ENCODE results near the gene ARL5A. TPM values are rescaled to one million over a fixed set of nuclear protein-coding genes. Genes with fewer than 3 reads are reported as not detected.

ARL5A gene
- polyA plus RNA-seq, 2 of the 4 experiments (the other 2 are of a cell fraction), result 28.4 to 29.5 TPM

- ChIA-PET CTCF (interaction anchor here (1.0 to 1.4 kb wide), 2 partner anchors 17 to 392 kb away, joined by 3 read pairs; no protein-coding TSS in a partner anchor), POLR2A (interaction anchor here (1.0 to 1.9 kb wide), 5 partner anchors 9 to 174 kb away, joined by 3 to 14 read pairs (median 4); no protein-coding TSS in a partner anchor)
- ATAC-seq (no peak), DNase-seq (ENCODE audit: low read depth in 1 of 2, low spot score in 1 of 2) (no peak), FAIRE-seq (no peak)
- TF ChIP-seq CBX2 (IDR thresholded peaks at IDR 0.05; ENCODE audit: borderline replicate concordance, low read depth) (no peak), TP53 (CRISPR knock-in tag; IDR thresholded peaks at IDR 0.05) (0 out of 2 replicates have a peak, but pooled peaks have one; percentile 54), ELK1 (IDR thresholded peaks at IDR 0.05; ENCODE audit: low read depth, low read length) (no peak), MAFK (IDR thresholded peaks at IDR 0.05; ENCODE audit: partially characterized antibody) (peak; percentile 89)
- Histone ChIP-seq H3K9me3 (no peaks in the 10 kb centered on the region), H3K4me3 (peak overlapping the region; percentile 68), H3K4me1 (peaks cover 26% of the 10 kb centered on the region; the same call in 2 of the 3 replicates), H3K27ac (peak overlapping the region; percentile 88 to 98), H3K4me2 (peak overlapping the region; percentile 72)
- 69% methylated on average over 5 of the region's 5 CpGs for WGBS (ENCODE audit: missing lambda C conversion rate)
Measured at GRCh38 chr2:151828890-151829324, 686 bp upstream of the ARL5A start.

- ATAC-seq, result peak; percentile 48 to 53; a peak in 5 of 6 replicates
- under 1% methylated on average over 33 of the region's 38 CpGs for WGBS (ENCODE audit: missing lambda C conversion rate)
- Histone ChIP-seq H3K4me3 (peak overlapping the region; percentile 68), H3K4me1 (peaks cover 26% of the 10 kb centered on the region; the same call in 2 of the 3 replicates), H3K4me2 (peak overlapping the region; percentile 74), H3K9me3 (no peaks in the 10 kb centered on the region), H3K27ac (peak overlapping the region; percentile 88 to 98)
- POLR2A ChIA-PET, result interaction anchor here (0.5 to 1.9 kb wide), 20 partner anchors 9 to 899 kb away, joined by 3 to 14 read pairs (median 3); no protein-coding TSS in a partner anchor
- CTCF ChIA-PET, result interaction anchor here (0.8 to 1.4 kb wide), 3 partner anchors 19 to 391 kb away, joined by 3 read pairs; no protein-coding TSS in a partner anchor
- TF ChIP-seq CHD4 (IDR thresholded peaks at IDR 0.05; ENCODE audit: borderline replicate concordance), result peak; percentile 74; the same call in 1 of the 2 replicates
- TF ChIP-seq KDM1A (IDR thresholded peaks at IDR 0.05; ENCODE audit: low read depth), result peak; percentile 95
- peak; percentile 65; the same call in 1 of the 2 replicates for TF ChIP-seq HDAC2 (IDR thresholded peaks at IDR 0.05)
- TF ChIP-seq RCOR1 (IDR thresholded peaks at IDR 0.05; ENCODE audit: low read depth, low read length), result no peak
- peak; percentile 15 to 17 for DNase-seq (ENCODE audit: low read depth in 1 of 2, low spot score in 1 of 2)
- FAIRE-seq, result no peak
Measured at GRCh38 chr2:151827564-151828142, 568 bp downstream of the ARL5A start.

- CTCF ChIA-PET, result interaction anchor here (1.3 kb wide), 1 partner anchor 20 kb away, joined by 3 read pairs; no protein-coding TSS in a partner anchor
- WGBS (ENCODE audit: missing lambda C conversion rate), result 50% methylated on average over 6 of the region's 6 CpGs
- FAIRE-seq, result no peak
- Histone ChIP-seq H3K4me1 (peaks cover 26% of the 10 kb centered on the region; the same call in 2 of the 3 replicates), H3K4me2 (peak overlapping the region; percentile 74), H3K4me3 (peak overlapping the region; percentile 68), H3K27ac (peak overlapping the region in 1 of 2 experiments; percentile 98; a peak in 2 of 6 replicates), H3K9me3 (no peaks in the 10 kb centered on the region)
- no peak for TF ChIP-seq BHLHE40 (IDR thresholded peaks at IDR 0.05; ENCODE audit: low read depth, low read length)
- peak; percentile 74 for TF ChIP-seq USF2 (IDR thresholded peaks at IDR 0.05)
- TF ChIP-seq E2F6 (IDR thresholded peaks at IDR 0.05; ENCODE audit: borderline replicate concordance, low read depth), result no peak
- POLR2A ChIA-PET, result no interaction called here
- no peak for ATAC-seq
- DNase-seq (ENCODE audit: low read depth in 1 of 2, low spot score in 1 of 2), result peak in 1 of 2 experiments; percentile 9
Measured at GRCh38 chr2:151826737-151827157, 1.5 kb downstream of the ARL5A start.

- Histone ChIP-seq H3K4me3 (no peak overlapping the region), H3K9me3 (no peaks in the 10 kb centered on the region), H3K27ac (no peak overlapping the region), H3K4me1 (peaks cover 26% of the 10 kb centered on the region; the same call in 2 of the 3 replicates), H3K4me2 (no peak overlapping the region)
- ATAC-seq (no peak), FAIRE-seq (no peak), DNase-seq (ENCODE audit: low read depth in 1 of 2, low spot score in 1 of 2) (no peak)
- WGBS (ENCODE audit: missing lambda C conversion rate), result 80% methylated on average over 2 of the region's 2 CpGs
- ChIA-PET CTCF (interaction anchor here (1.6 kb wide), 1 partner anchor 201 kb away, joined by 8 read pairs; no protein-coding TSS in a partner anchor), POLR2A (no interaction called here)
- TF ChIP-seq HMGXB4 (CRISPR knock-in tag; IDR thresholded peaks at IDR 0.05; ENCODE audit: borderline replicate concordance) (no peak), CHD4 (IDR thresholded peaks at IDR 0.05; ENCODE audit: borderline replicate concordance) (no peak), CBX2 (IDR thresholded peaks at IDR 0.05; ENCODE audit: borderline replicate concordance, low read depth) (no peak), ZFP36 (IDR thresholded peaks at IDR 0.05; ENCODE audit: borderline replicate concordance, partially characterized antibody) (no peak), NR3C1 (IDR thresholded peaks at IDR 0.05) (no peak), FOSL2 (IDR thresholded peaks at IDR 0.05) (no peak), FOSL2 (CRISPR knock-in tag; IDR thresholded peaks at IDR 0.05) (no peak), CBX8 (IDR thresholded peaks at IDR 0.05) (no peak), BHLHE40 (IDR thresholded peaks at IDR 0.05; ENCODE audit: low read depth, low read length) (no peak), EP300 (IDR thresholded peaks at IDR 0.05) (no peak), RCOR1 (IDR thresholded peaks at IDR 0.05; ENCODE audit: low read depth, low read length) (no peak), MAZ (IDR thresholded peaks at IDR 0.05; ENCODE audit: borderline replicate concordance, low read depth, low read length) (no peak), HOXB13 (CRISPR knock-in tag; IDR thresholded peaks at IDR 0.05; ENCODE audit: low read depth) (no peak), ATOH8 (CRISPR knock-in tag; IDR thresholded peaks at IDR 0.05; ENCODE audit: low read depth) (no peak)
Measured at GRCh38 chr2:151824886-151825285, 3.3 kb downstream of the ARL5A start.

Data from A549 (cell line).